Neural cell (in vitro differentiated cells): ENCODE data around the gene MED22. TPM values are rescaled to one million over a fixed set of nuclear protein-coding genes. Genes with fewer than 3 reads are reported as not detected.

Source experiments
- H2AFZ ChIP-seq: fragments of 200-600, 300-800 bp; sonication (generic), shearing (Covaris generic); 2 replicates; pipeline ENCODE4 v1.6.0; 2014; ENCODE audit warnings: low read depth, mild to moderate bottlenecking, antibody characterized with exemption, low read length, moderate library complexity
- H3F3A ChIP-seq: fragments of 200-600 bp; shearing (Covaris generic); 2 replicates; pipeline ENCODE4 v1.6.1; 2016; ENCODE audit warnings: mild to moderate bottlenecking, moderate library complexity, mixed read lengths, antibody characterized with exemption, low read length; ENCODE audit not compliant: insufficient read depth, poor library complexity, severe bottlenecking
- H3K27ac ChIP-seq: fragments of 200-600, 300-800 bp; sonication (generic), shearing (Covaris generic); 2 replicates; pipeline ENCODE4 v1.5.1; 2014; ENCODE audit warnings: mild to moderate bottlenecking, low read length, moderate library complexity
- H3K27me3 ChIP-seq: fragments of 300-800, 200-600 bp; sonication (generic), shearing (Covaris generic); 2 replicates; pipeline ENCODE4 v1.6.0; 2014; ENCODE audit warnings: mild to moderate bottlenecking, low read depth, low read length, moderate library complexity; ENCODE audit not compliant: insufficient read depth
- H3K36me3 ChIP-seq: fragments of 300-800, 200-600 bp; sonication (generic), shearing (Covaris generic); 2 replicates; pipeline ENCODE4 v1.5.1; 2014; ENCODE audit warnings: mild to moderate bottlenecking, antibody characterized with exemption, low read length, moderate library complexity; ENCODE audit not compliant: insufficient read depth
- H3K4me2 ChIP-seq: fragments of 300-800, 200-600 bp; sonication (generic), shearing (Covaris generic); 2 replicates; pipeline ENCODE4 v1.6.0; 2014; ENCODE audit warnings: mild to moderate bottlenecking, low read length
- H3K4me3 ChIP-seq: fragments of 300-800, 200-600 bp; sonication (generic), shearing (Covaris generic); 2 replicates; pipeline ENCODE4 v1.5.1; 2014; ENCODE audit warnings: mild to moderate bottlenecking, low read length, moderate library complexity
- H3K79me2 ChIP-seq: fragments of 200-600 bp; shearing (Covaris generic); replicated peaks from 2 replicates; pipeline ENCODE4 v1.6.0; 2014; ENCODE audit warnings: mild to moderate bottlenecking, low read length, moderate library complexity; ENCODE audit not compliant: insufficient read depth
- H3K9ac ChIP-seq: fragments of 300-800, 200-600 bp; sonication (generic), shearing (Covaris generic); 2 replicates; pipeline ENCODE4 v1.6.1; 2016; ENCODE audit warnings: mild to moderate bottlenecking, low read length, mixed read lengths
- H3K9me2 ChIP-seq: fragments of 200-600 bp; shearing (Covaris generic); 2 replicates; pipeline ENCODE4 v1.6.1; 2016; ENCODE audit warnings: mild to moderate bottlenecking, low read length, mixed read lengths; ENCODE audit not compliant: insufficient read depth
- H3K9me3 ChIP-seq: fragments of 200-600, 300-800 bp; sonication (generic), shearing (Covaris generic); 2 replicates; pipeline ENCODE4 v1.6.1; 2016; ENCODE audit warnings: mild to moderate bottlenecking, mixed run types, low read length, moderate library complexity, mixed read lengths
- H4K20me1 ChIP-seq: fragments of 200-600 bp; shearing (Covaris generic); 2 replicates; pipeline ENCODE4 v1.6.1; 2016; ENCODE audit warnings: mild to moderate bottlenecking, mixed run types; ENCODE audit not compliant: insufficient read depth
- CTCF ChIP-seq: fragments of 450-650 bp; IDR thresholded peaks from 2 replicates; pipeline ENCODE4 v1.5.1; 2014; ENCODE audit warnings: antibody characterized with exemption, mild to moderate bottlenecking, moderate library complexity; ENCODE audit not compliant: poor library complexity, severe bottlenecking
- EP300 ChIP-seq: fragments of 450-650 bp; conservative IDR thresholded peaks from 2 replicates; pipeline ENCODE4 v1.6.1; 2014; ENCODE audit warnings: antibody characterized with exemption, mild to moderate bottlenecking, moderate library complexity; ENCODE audit not compliant: poor library complexity, severe bottlenecking
- EZH2 ChIP-seq: fragments of 200-600, 300-800 bp; shearing (Covaris generic), sonication (generic); IDR thresholded peaks from 2 replicates; pipeline ENCODE4 v1.6.1; 2014; ENCODE audit warnings: antibody characterized with exemption, low read length, borderline replicate concordance, mild to moderate bottlenecking; ENCODE audit not compliant: insufficient read depth, poor library complexity, severe bottlenecking
- MXI1 ChIP-seq: fragments of 450-650 bp; conservative IDR thresholded peaks from 2 replicates; pipeline ENCODE4 v1.6.1; 2014; ENCODE audit warnings: antibody characterized with exemption, mild to moderate bottlenecking; ENCODE audit not compliant: poor library complexity, severe bottlenecking
- POLR2AphosphoS5 ChIP-seq: IDR thresholded peaks from 2 replicates; pipeline ENCODE4 v1.6.1; 2012
- RAD21 ChIP-seq: fragments of 450-650 bp; conservative IDR thresholded peaks from 2 replicates; pipeline ENCODE4 v1.6.1; 2014; ENCODE audit warnings: antibody characterized with exemption, mild to moderate bottlenecking, moderate library complexity
- REST ChIP-seq: IDR thresholded peaks from 2 replicates; pipeline ENCODE4 v1.6.1; 2012; ENCODE audit warnings: borderline replicate concordance
- SMC3 ChIP-seq: fragments of 450-650 bp; conservative IDR thresholded peaks from 2 replicates; pipeline ENCODE4 v1.6.1; 2014; ENCODE audit warnings: antibody characterized with exemption, mild to moderate bottlenecking, moderate library complexity; ENCODE audit not compliant: poor library complexity
- TAF1 ChIP-seq: IDR thresholded peaks from 2 replicates; pipeline ENCODE4 v1.6.1; 2012; ENCODE audit warnings: low read depth
- polyA plus RNA-seq: library from polyadenylated mRNA; depleted of rRNA; stranded (reverse); fragments of >200 nt; gene quantifications from 2 replicates; pipeline ENCODE4 v1.2.3, GENCODE V29; 2014

MED22 gene
- polyA plus RNA-seq, 1 donor from 2014 or later, result 57.5 TPM

GRCh38 chr9:133322701-133323100, 25.2 kb downstream of the MED22 start:
- Histone ChIP-seq H3K9ac (no peak overlapping the region), H3K4me2 (no peak overlapping the region), H3K36me3 (no peaks in the 10 kb centered on the region), H3K4me3 (no peak overlapping the region), H3K9me3 (no peaks in the 10 kb centered on the region), H3K79me2 (no peaks in the 10 kb centered on the region), H4K20me1 (no peaks in the 10 kb centered on the region), H3K9me2 (no peaks in the 10 kb centered on the region), H2AFZ (no peak overlapping the region), H3K27ac (no peak overlapping the region), H3F3A (no peaks in the 10 kb centered on the region), H3K27me3 (no peaks in the 10 kb centered on the region)
- TF ChIP-seq RAD21 (no peak), SMC3 (no peak), EZH2 (no peak), TAF1 (no peak), MXI1 (no peak), EP300 (no peak), CTCF (no peak), POLR2AphosphoS5 (no peak), REST (no peak)

GRCh38 chr9:133321411-133321935, 26.5 kb downstream of the MED22 start:
- Histone ChIP-seq H3K79me2 (no peaks in the 10 kb centered on the region), H3K4me2 (no peak overlapping the region), H3K27me3 (no peaks in the 10 kb centered on the region), H3K4me3 (no peak overlapping the region), H3K9me3 (no peaks in the 10 kb centered on the region), H3K9me2 (no peaks in the 10 kb centered on the region), H3F3A (no peaks in the 10 kb centered on the region), H4K20me1 (no peaks in the 10 kb centered on the region), H3K9ac (no peak overlapping the region), H2AFZ (no peak overlapping the region), H3K36me3 (no peaks in the 10 kb centered on the region), H3K27ac (no peak overlapping the region)
- TF ChIP-seq MXI1, result no peak
- TF ChIP-seq SMC3, result no peak
- TF ChIP-seq RAD21, result no peak
- no peak for TF ChIP-seq TAF1
- no peak for TF ChIP-seq EP300
- no peak for TF ChIP-seq CTCF
- TF ChIP-seq REST, result no peak
- TF ChIP-seq EZH2, result no peak
- TF ChIP-seq POLR2AphosphoS5, result no peak
